Suprapubic skin (tissue), 3 donors: ENCODE measurements around the gene GTF2A1L.

ENCODE experiments used
- EP300 ChIP-seq: sonication (generic); formaldehyde crosslinking; IDR thresholded peaks from one replicate; pipeline ENCODE4 v1.6.1; 2017; ENCODE audit warnings: antibody characterized with exemption
- POLR2A ChIP-seq, 2 donors: fragments of 450-650 bp; IDR thresholded peaks; one replicate each; pipeline ENCODE4 v1.6.1; 2017; ENCODE audit warnings: antibody characterized with exemption in 2 of 2, mild to moderate bottlenecking in 2 of 2, moderate library complexity in 2 of 2
- TF ChIP-seq, protein P1 (sequence below), 2 donors: fragments of 200-600 bp in 1 of 2; fragments of 450-650 bp in 1 of 2; sonication (generic) in 1 of 2; IDR thresholded peaks; one replicate each; pipeline ENCODE4 v1.5.1; 2016 to 2019; ENCODE audit warnings: antibody characterized with exemption in 2 of 2, mild to moderate bottlenecking in 1 of 2, moderate library complexity in 1 of 2

DNA sequence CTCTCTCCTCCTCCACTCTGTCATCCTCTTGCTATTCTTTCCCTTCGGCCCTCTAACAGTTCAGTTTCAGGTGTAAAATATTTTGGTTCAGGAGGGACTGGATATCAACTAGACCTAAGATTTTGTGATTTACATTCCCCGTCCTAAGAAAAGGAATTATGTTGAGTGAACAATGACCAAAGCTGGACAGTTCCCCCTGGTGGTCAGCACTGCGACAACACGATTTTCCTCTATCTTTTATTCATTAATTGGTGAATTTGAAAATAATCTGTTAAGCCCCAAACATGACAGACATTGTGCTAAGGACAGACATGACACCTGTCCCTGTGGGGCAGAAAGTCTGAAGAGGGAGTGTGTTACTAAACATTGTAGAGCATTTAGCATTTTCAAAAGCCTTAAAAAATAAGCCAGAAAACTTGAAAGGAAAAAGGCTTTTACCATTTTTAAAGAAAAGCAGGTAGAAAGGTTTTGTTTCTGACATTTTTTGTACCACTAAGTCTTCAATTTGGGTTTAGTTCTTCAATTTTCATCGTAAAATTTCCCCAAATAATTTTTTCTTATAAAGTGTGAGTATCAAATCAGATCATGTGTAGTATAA is 28.4 kb upstream of the GTF2A1L start:
- TF ChIP-seq EP300 (no peak), POLR2A (IDR thresholded peaks at IDR 0.05) (no peak)
- TF ChIP-seq, protein P1, sequence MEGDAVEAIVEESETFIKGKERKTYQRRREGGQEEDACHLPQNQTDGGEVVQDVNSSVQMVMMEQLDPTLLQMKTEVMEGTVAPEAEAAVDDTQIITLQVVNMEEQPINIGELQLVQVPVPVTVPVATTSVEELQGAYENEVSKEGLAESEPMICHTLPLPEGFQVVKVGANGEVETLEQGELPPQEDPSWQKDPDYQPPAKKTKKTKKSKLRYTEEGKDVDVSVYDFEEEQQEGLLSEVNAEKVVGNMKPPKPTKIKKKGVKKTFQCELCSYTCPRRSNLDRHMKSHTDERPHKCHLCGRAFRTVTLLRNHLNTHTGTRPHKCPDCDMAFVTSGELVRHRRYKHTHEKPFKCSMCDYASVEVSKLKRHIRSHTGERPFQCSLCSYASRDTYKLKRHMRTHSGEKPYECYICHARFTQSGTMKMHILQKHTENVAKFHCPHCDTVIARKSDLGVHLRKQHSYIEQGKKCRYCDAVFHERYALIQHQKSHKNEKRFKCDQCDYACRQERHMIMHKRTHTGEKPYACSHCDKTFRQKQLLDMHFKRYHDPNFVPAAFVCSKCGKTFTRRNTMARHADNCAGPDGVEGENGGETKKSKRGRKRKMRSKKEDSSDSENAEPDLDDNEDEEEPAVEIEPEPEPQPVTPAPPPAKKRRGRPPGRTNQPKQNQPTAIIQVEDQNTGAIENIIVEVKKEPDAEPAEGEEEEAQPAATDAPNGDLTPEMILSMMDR (IDR thresholded peaks at IDR 0.05), result peak in 1 of 2 donors; percentile 35
